ENCODE measurements around the gene DDIAS.
"Not testable (repeated sequence)": the region's sequence is repeated elsewhere in the genome, so short reads cannot be mapped to it uniquely, and the experiment has no call there.

GRCh38 chr11:82854916-82855315 lies 46.6 kb upstream of the DDIAS start:
- not testable (repeated sequence) for TF ChIP-seq CTCF, EP300, POLR2A (IDR thresholded peaks at IDR 0.05)

Measured in sigmoid colon (tissue), 4 donors.